Measurements from ENCODE around the gene FANK1.

DNA sequence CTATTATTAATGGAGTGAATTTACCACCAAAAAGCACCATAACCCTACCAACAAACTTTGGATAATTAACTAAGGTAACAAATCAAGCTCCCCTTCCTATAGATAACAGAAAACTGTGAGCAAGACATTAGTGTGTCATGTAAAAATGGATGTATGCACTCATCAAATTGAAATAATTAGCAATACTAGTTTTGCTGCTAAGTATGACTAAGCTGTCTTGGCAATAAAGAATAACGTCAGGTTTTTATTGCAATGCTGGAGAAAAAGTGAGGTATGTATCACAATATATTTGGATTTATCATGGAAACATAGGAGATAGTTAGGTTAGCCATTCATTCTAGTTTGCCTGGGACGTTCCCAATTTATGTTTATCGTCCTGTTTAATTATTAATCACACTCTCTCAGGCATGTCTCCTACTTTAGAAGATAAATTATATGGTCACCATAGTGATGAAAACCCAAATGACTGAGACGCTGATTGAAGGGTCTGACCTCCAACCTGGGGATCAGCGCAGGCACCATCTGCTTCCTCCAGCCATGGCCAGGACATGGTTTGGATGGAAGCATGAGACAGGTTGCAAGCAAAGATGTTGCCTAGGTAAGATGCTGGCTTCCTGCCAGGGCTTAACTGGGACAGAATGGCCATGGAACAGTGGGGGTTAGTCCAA lies 125.6 kb downstream of the FANK1 start:
- TF ChIP-seq, protein P1, sequence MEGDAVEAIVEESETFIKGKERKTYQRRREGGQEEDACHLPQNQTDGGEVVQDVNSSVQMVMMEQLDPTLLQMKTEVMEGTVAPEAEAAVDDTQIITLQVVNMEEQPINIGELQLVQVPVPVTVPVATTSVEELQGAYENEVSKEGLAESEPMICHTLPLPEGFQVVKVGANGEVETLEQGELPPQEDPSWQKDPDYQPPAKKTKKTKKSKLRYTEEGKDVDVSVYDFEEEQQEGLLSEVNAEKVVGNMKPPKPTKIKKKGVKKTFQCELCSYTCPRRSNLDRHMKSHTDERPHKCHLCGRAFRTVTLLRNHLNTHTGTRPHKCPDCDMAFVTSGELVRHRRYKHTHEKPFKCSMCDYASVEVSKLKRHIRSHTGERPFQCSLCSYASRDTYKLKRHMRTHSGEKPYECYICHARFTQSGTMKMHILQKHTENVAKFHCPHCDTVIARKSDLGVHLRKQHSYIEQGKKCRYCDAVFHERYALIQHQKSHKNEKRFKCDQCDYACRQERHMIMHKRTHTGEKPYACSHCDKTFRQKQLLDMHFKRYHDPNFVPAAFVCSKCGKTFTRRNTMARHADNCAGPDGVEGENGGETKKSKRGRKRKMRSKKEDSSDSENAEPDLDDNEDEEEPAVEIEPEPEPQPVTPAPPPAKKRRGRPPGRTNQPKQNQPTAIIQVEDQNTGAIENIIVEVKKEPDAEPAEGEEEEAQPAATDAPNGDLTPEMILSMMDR (IDR thresholded peaks at IDR 0.05 in 4 of 5, conservative IDR thresholded peaks at IDR 0.05 in 1 of 5): no peak
- no peak for TF ChIP-seq POLR2A (IDR thresholded peaks at IDR 0.05)
